OCI-LY7 (cell line): ENCODE measurements around the gene F13A1. TPM values are rescaled to one million over a fixed set of nuclear protein-coding genes. Genes with fewer than 3 reads are reported as not detected.

Source experiments
- BruUV-seq: library from RNA; stranded (reverse); fragments of 400-500 nt; replicated peaks from 2 replicates; lab custom pipeline; 2021; lab: Mats Ljungman, UMichigan
- CTCF ChIA-PET: fragments of 300-600 bp; sonication (Branson Sonifier 250); formaldehyde crosslinking; loops from one replicate; lab custom pipeline; 2022; ENCODE audit warnings: antibody characterized with exemption; ENCODE audit not compliant: unreplicated experiment; lab: Charles Lee
- POLR2A ChIA-PET: fragments of 300-600 bp; sonication (Branson Sonifier 250); formaldehyde crosslinking; loops from one replicate; lab custom pipeline; 2022; ENCODE audit warnings: antibody characterized with exemption; lab: Charles Lee
- DNase-seq: peaks from one replicate; pipeline ENCODE4 v3.0.0-alpha.2; 2015; ENCODE audit warnings: low spot score
- H2AFZ ChIP-seq: fragments of 200-600 bp; sonication (generic), shearing (Covaris generic); 2 replicates; pipeline ENCODE4 v1.6.1; 2014; ENCODE audit warnings: mild to moderate bottlenecking, antibody characterized with exemption, low read length, moderate library complexity
- H3K27ac ChIP-seq: fragments of 200-600 bp; sonication (generic); 2 replicates; pipeline ENCODE4 v1.5.1; 2014; ENCODE audit warnings: mixed run types, low read depth, mild to moderate bottlenecking, moderate library complexity, low read length, inconsistent platforms; ENCODE audit not compliant: poor library complexity, severe bottlenecking
- H3K36me3 ChIP-seq: fragments of 200-600 bp; sonication (generic); 2 replicates; pipeline ENCODE4 v1.6.1; 2014; ENCODE audit warnings: mild to moderate bottlenecking, antibody characterized with exemption, low read length, moderate library complexity, mixed read lengths; ENCODE audit not compliant: insufficient read depth
- H3K4me1 ChIP-seq: fragments of 200-600 bp; sonication (generic); 2 replicates; pipeline ENCODE4 v1.5.1; 2014; ENCODE audit warnings: mild to moderate bottlenecking, low read length; ENCODE audit not compliant: insufficient read depth, poor library complexity, severe bottlenecking
- H3K4me2 ChIP-seq: fragments of 200-600 bp; sonication (generic); 2 replicates; pipeline ENCODE4 v1.6.1; 2014; ENCODE audit warnings: mild to moderate bottlenecking, low read length
- H3K4me3 ChIP-seq: fragments of 200-600 bp; sonication (generic); 2 replicates; pipeline ENCODE4 v1.5.1; 2014; ENCODE audit warnings: mild to moderate bottlenecking, low read depth, low read length; ENCODE audit not compliant: poor library complexity, severe bottlenecking
- H3K79me2 ChIP-seq: fragments of 200-600 bp; sonication (generic); 2 replicates; pipeline ENCODE4 v1.6.1; 2016; ENCODE audit warnings: low read depth, mild to moderate bottlenecking, low read length, moderate library complexity, mixed read lengths; ENCODE audit not compliant: insufficient read depth
- H3K9me2 ChIP-seq: fragments of 200-600 bp; sonication (generic); 2 replicates; pipeline ENCODE4 v1.6.1; 2016; ENCODE audit warnings: mild to moderate bottlenecking, low read length, mixed read lengths; ENCODE audit not compliant: insufficient read depth
- H3K9me3 ChIP-seq: fragments of 200-600 bp; sonication (generic); 2 replicates; pipeline ENCODE4 v1.6.1; 2014; ENCODE audit warnings: mild to moderate bottlenecking, mixed run types, low read length, mixed read lengths
- H4K20me1 ChIP-seq: fragments of 200-600 bp; sonication (generic); 2 replicates; pipeline ENCODE4 v1.6.1; 2014; ENCODE audit warnings: mild to moderate bottlenecking, antibody characterized with exemption, low read length, moderate library complexity, mixed read lengths; ENCODE audit not compliant: insufficient read depth
- CTCF ChIP-seq: fragments of 200-600 bp; sonication (generic); conservative IDR thresholded peaks from 2 replicates; pipeline ENCODE4 v1.5.1; 2014; ENCODE audit warnings: mild to moderate bottlenecking, antibody characterized with exemption, low read length, moderate library complexity, mixed read lengths
- EZH2phosphoT487 ChIP-seq: fragments of 200-600 bp; sonication (generic); IDR thresholded peaks from 2 replicates; pipeline ENCODE4 v1.6.1; 2018; ENCODE audit warnings: low read depth, borderline replicate concordance, mild to moderate bottlenecking, mixed run types, antibody characterized with exemption, low read length, moderate library complexity, mixed read lengths
- intact Hi-C: fragments of 100-400 bp; cut with micrococcal nuclease; formaldehyde crosslinking; loops from one replicate; pipeline ENCODE4 v1.10.0; 2022; ENCODE audit not compliant: unreplicated experiment
- total RNA-seq, 2 experiments: library from RNA; depleted of rRNA in 1 of 2; stranded (reverse); fragments of >200 nt in 1 of 2; shearing (Covaris generic) in 1 of 2; gene quantifications; 2 replicates each; pipeline ENCODE4 v1.2.3, GENCODE V29; 2014 to 2022

Gene F13A1
- total RNA-seq, 2 experiments from 2014 or later, result 0.13 to 0.63 TPM

DNA sequence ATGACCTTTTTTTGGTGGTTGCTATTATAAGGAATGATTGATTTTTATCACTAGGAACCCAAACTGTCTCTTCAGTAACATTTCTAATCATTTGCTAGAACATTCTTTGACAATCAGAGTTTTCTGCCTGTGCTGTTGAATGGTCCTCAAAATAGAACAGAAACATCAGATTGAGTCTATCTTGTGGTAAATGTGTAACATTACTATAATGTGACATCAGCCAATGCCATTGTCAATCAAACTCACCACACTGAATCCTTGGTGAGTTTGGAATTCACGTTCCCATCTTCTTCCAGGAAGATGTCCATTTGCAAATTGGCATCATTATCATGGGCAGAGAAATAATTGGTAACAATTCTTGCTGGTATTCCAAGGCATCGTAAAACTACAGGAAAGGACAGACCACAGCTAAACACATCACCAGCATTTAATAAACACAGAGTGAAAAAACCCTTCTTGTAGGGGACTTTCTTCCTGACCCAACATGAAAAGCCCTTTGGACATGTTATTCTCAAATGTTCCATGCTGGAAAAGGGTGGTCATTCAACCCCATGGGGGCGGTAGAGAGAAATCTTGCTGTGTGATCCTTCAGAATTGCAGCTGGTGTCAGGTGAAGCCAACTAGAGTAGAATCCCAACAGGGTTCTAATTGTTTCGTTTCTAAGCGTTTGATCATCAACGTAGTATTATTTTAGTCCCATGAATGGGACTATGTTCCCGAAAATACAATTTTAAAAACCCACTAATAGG, 98.5 kb downstream of the F13A1 start:
- intact Hi-C loops, result loop anchor here (1.0 kb wide), 1 partner anchor 272 kb away; no protein-coding TSS in a partner anchor
- no peak overlapping the region for H3K4me2 ChIP-seq
- peak; percentile 59 for DNase-seq

GRCh38 chr6:6220718-6221117, 99.7 kb downstream of the F13A1 start:
- H3K4me2 ChIP-seq, result no peak overlapping the region
- H3K4me1 ChIP-seq, result peaks cover 9% of the 10 kb centered on the region
- no peak overlapping the region for H2AFZ ChIP-seq
- peak; percentile 47 for DNase-seq
- no peaks in the 10 kb centered on the region for H3K79me2 ChIP-seq
- H3K36me3 ChIP-seq, result no peaks in the 10 kb centered on the region
- no peaks in the 10 kb centered on the region for H3K9me3 ChIP-seq
- no peak overlapping the region for H3K27ac ChIP-seq
- TF ChIP-seq CTCF, result peak; percentile 79
- TF ChIP-seq EZH2phosphoT487, result no peak
- H3K9me2 ChIP-seq, result no peaks in the 10 kb centered on the region
- H4K20me1 ChIP-seq, result no peaks in the 10 kb centered on the region
- intact Hi-C loops, result no loop called here
- ChIA-PET CTCF (interaction anchor here (0.6 kb wide), 1 partner anchor 136 kb away, joined by 3 read pairs; no protein-coding TSS in a partner anchor), POLR2A (interaction anchor here (0.7 to 1.6 kb wide), 6 partner anchors 13 to 213 kb away, joined by 3 to 4 read pairs (median 3); no protein-coding TSS in a partner anchor)
- no peak overlapping the region for H3K4me3 ChIP-seq
- BruUV-seq, result no TSS peak

More for the DNA sequence above, 98.5 kb downstream of the F13A1 start:
- H3K4me1 ChIP-seq, result peaks cover 9% of the 10 kb centered on the region
- H2AFZ ChIP-seq, result no peak overlapping the region; the same call in 1 of the 2 replicates
- H3K9me2 ChIP-seq, result no peaks in the 10 kb centered on the region
- H3K79me2 ChIP-seq, result no peaks in the 10 kb centered on the region
- H3K36me3 ChIP-seq, result no peaks in the 10 kb centered on the region
- no peak overlapping the region for H3K4me3 ChIP-seq
- ChIA-PET CTCF (no interaction called here), POLR2A (interaction anchor here (0.5 to 1.3 kb wide), 5 partner anchors 46 to 238 kb away, joined by 3 to 5 read pairs (median 4); no protein-coding TSS in a partner anchor)
- peak; percentile 77 for TF ChIP-seq CTCF
- no peak for TF ChIP-seq EZH2phosphoT487
- no peaks in the 10 kb centered on the region for H3K9me3 ChIP-seq
- H4K20me1 ChIP-seq, result no peaks in the 10 kb centered on the region
- BruUV-seq, result no TSS peak
- H3K27ac ChIP-seq, result no peak overlapping the region

- Histone ChIP-seq H3K4me1 (peaks cover 9% of the 10 kb centered on the region), H2AFZ (no peak overlapping the region), H3K9me2 (no peaks in the 10 kb centered on the region), H4K20me1 (no peaks in the 10 kb centered on the region), H3K4me3 (no peak overlapping the region), H3K4me2 (no peak overlapping the region), H3K36me3 (no peaks in the 10 kb centered on the region), H3K79me2 (no peaks in the 10 kb centered on the region), H3K9me3 (no peaks in the 10 kb centered on the region), H3K27ac (no peak overlapping the region)
- intact Hi-C loops, result no loop called here
- TF ChIP-seq EZH2phosphoT487 (no peak), CTCF (no peak)
- DNase-seq, result no peak
- BruUV-seq, result no TSS peak
- ChIA-PET POLR2A (interaction anchor here (0.8 to 1.6 kb wide), 3 partner anchors 23 to 363 kb away, joined by 3 to 6 read pairs (median 4); no protein-coding TSS in a partner anchor), CTCF (no interaction called here)
These were observed 100.7 kb downstream of the F13A1 start for GRCh38 chr6:6219716-6220115.
